Posterior vena cava (tissue), 2 donors: ENCODE results near the gene TIMP2. TPM values are rescaled to one million over a fixed set of nuclear protein-coding genes. Genes with fewer than 3 reads are reported as not detected.

Source experiments
- DNase-seq: peaks from one replicate; pipeline ENCODE4 v3.0.0-alpha.2; 2020; ENCODE audit warnings: low spot score
- intact Hi-C, 2 donors: fragments of 100-400 bp; cut with DNase I; formaldehyde crosslinking; loops; one replicate each; pipeline versions ENCODE4 v1.14.1 to v1.14.2; 2022 to 2023
- total RNA-seq, 2 donors: library from RNA; stranded (reverse); fragmentation: NEBNext Ultra II Directional; extraction: Animal tissue kit (Norgen Biotek cat#: 25700); gene quantifications; one replicate each; pipeline ENCODE4 v1.2.1, GENCODE V29; 2021
- donor health status: DM: yes; HTN: yes; CAD: no.
- donor health status: DM: yes; HTN: yes; CAD: no.

The TIMP2 gene
- total RNA-seq, 2 donors from 2014 or later: 484 to 701 TPM

DNA sequence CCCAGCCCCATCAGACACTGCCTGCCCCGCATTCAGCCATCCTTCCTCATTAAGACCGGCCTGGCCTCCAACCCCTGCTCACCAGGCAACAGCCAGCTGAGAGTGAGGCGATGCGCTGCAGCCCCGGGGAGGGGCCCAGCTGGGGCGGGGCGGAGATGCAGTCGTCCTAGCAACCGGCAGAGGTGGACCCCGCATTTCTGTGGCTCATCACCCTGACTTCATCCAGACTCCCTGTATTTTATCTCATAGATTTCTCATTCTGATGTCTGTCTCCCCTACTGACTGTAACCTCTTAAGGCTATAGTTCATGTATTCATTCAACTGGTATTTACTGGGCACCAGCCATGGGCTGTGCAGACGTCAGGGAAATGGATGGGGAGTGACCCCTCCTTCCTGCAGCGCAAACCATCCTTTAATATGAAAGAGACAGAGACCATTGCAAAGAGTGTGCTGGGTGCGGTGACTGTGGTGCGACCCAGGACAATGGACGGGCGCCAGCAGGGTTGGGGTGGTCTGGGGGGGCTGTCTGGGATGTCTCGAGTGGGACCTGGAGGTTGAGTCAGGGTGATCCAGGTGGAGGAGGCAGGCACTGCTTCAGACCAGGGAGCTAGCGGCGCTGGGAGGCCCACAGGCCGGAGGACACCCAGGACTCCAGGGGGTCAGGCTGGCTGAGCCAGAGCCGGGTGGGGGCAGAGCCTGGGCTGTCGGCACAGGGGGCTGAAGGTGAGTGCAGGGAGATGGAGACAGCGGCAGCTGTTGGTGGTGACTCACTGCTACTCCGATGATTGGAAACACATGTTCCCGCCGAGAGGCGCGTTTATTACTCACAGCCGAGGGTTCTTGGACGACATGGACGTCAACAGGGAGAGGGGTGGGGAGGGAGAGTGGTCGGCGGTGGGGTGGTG, 10.5 kb upstream of the TIMP2 start:
- DNase-seq: peak; percentile 92

DNA sequence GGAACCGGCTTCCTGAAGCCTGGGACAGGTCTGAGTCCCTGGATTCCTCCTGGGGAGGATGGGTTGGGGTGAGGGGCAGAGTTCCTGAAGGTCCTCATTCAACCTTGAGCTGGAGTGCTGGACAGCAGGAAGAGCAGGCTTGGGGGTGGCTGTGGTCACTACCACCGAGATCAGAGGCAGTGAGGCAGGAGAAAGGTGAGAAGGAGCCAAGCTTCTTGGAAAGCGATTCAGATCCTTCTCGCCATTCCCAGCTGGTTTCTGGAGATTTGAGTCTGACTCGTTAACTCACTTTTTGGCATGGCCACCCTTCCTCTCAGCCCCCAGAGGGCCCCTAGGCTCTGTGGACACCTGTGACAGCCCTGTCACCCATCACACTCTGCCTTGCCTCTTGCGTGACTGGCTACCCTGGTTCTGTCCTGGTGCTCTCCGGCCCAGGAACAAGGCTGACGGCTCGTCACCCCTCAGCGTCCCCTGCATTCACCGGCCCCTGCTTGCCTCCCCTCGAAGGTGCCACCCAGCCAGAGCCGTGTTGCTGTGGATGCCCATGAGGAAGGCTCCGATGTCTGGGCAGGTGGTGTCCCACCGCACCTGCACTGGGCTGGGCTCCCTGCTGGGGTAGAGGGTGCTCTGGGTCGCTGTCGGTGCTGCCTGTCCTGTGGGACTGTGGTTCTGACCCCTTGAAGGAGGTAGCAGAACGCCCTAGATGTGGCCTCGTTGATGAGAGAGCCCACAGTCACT, 9.7 kb upstream of the TIMP2 start:
- DNase-seq: no peak
- intact Hi-C loops: no loop called here

More for the DNA sequence above, 10.5 kb upstream of the TIMP2 start:
- intact Hi-C loops: no loop called here

DNA sequence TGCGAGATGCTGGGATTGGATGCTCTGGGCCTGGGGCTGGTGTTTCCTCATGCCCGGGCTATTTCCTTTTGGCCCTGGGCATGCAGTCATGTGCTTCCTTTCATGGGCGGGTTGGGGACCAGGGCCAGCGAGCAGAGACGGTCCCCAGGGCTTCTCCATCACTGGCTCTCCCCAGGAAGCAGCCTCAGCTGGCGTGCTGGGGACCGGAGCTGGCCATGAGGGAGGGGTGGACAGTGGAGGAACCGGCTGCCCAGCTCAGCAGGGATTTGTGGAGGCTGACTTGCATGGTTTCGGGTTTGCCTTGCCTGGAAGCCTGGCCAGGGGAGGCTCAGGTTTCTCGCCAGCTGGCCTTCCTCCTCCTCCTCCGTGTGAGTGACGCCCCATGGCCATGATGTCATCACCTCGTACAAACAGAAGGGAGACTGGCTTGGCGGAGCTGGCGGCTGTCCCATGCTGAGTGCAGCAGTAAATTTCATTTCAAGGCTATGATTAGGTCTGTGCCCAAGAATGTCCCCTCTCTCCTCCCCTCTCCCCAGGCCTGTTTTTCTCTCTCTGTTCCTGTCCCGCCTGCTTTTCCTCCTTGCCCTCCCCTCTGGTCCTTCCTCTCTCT, 8.9 kb upstream of the TIMP2 start:
- DNase-seq: peak; percentile 99
- intact Hi-C loops: no loop called here

DNA sequence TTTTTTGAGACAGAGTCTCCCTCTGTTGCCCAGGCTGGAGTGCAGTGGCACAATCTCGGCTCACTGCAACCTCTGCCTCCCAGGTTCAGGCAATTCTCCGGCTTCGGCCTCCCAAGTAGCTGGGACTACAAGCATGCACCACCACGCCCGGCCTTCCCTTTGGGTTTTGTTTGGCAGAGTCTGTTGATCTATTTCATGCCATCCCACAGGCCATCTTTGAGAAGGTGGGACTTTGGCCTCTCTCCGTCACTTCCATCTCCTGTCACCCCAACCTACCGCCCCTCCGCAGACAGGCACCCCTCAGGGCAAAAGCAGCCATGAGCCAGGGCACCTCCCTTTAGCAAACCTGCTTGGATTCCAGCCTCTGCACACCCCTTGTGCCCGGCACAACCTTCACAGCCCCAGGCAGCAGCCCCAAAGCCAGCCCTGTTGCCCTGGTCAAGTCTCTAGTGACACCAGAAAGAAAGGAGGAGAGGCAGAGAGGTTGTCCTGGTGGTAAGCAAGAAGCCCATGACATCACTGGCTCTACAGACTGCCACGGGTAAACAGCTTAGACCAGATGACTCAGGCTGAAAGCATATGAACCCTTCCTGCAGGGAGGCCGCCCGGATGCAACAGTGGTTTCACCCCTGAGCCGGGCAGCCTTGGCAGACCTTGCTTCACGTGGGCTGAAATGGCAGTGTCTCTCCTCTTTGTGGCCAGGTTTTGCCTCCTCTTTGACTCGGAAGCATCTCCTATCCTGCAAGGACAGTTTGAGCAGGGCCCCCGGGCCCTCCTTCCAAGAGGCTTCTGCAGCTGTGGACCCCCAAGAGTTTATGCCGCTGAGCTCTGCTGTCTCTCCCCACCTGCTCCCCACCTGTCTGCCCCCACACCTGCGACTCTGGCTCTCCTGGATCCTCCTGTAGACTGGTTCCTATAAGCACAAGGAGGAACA, 8.1 kb upstream of the TIMP2 start:
- intact Hi-C loops: no loop called here
- DNase-seq: peak; percentile 90

DNA sequence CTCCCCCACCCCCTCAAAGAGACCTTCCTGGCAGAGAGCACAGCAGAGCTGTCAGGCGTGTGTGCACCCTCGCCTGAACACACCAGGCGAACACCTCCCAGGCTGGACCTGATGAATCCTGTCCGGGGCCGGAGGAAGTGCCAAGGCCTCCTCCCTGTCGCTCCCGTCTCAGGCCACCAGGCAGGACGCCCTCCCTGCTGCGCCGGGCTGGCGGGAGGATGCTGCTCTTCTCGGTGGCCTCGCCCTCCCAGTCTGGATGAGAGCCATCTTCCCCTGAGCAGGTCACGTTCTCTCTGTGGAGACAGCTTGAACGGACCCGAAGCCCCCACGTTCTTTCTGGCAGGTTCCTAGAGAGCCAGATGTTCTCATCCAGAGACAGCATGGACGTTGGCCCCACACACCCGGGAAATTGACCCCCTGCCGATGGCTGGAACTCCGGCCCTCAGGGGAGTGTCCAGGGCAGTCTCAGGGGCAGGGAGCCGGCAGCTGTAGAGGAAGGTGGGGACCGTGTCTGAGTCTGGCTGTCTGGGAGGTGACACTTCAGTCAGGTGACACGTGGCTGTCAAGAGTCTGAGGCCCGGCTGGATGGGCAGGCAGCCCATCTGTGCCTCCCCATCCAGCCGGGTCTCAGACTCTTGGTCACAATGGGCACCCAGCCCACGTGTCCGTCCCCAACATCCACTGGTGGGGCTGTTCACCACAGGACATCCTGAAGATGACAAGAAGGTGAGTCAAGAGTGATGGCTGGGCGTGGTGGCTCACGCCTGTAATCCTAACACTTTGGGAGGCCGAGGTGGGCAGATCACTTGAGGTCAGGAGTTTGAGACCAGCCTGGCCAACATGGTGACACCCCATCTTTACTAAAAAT, 5.0 kb upstream of the TIMP2 start:
- no peak for DNase-seq
- intact Hi-C loops: loop anchor here in 1 of 2 donors (5.0 kb wide), 1 partner anchor 1852 kb away; no protein-coding TSS in a partner anchor

DNA sequence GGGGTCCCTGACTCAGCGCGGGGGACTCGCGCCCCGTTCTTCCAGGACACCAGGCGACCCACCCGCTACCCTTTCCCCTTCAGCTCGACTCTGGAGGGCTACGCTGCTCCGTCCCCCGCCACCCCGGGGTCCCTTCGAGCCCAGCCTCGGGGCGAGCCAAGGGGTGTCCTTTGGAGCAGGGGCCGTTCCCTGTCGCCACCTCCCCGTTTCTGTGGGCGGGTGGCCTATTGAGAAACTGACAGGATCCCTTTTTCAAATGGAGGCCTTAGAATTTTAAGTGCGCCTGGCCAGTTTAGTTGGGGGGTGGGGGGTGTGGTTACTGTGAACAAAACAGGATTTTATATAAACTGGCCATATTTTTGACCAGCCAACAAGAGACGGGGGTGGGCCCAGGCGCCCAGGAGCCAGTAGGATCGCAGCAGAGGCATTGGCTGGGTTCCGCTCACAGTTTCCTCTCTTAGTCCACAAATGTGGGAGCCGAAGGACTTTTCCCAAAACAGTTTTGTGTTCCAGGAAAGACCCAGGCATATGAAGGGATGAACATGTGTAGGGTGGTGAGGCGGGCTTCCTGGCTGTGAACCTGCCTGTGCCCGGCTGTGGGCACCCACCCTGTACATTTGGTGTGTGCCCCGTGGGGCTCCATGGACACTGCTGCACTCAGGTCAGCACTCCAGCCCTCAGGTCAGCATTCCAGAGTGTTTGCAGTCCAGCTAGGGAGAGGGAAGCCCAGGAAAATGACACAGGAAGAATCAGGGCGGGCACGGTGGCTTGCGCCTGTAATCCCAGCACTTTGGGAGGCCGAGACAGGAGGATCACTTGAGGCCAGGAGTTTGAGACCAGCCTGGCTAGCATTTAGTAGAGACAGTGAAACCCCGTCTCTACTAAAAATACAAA, 722 bp upstream of the TIMP2 start:
- intact Hi-C loops: loop anchor here in 1 of 2 donors (5.0 kb wide), 1 partner anchor 1856 kb away; no protein-coding TSS in a partner anchor
- peak; percentile 95 for DNase-seq

DNA sequence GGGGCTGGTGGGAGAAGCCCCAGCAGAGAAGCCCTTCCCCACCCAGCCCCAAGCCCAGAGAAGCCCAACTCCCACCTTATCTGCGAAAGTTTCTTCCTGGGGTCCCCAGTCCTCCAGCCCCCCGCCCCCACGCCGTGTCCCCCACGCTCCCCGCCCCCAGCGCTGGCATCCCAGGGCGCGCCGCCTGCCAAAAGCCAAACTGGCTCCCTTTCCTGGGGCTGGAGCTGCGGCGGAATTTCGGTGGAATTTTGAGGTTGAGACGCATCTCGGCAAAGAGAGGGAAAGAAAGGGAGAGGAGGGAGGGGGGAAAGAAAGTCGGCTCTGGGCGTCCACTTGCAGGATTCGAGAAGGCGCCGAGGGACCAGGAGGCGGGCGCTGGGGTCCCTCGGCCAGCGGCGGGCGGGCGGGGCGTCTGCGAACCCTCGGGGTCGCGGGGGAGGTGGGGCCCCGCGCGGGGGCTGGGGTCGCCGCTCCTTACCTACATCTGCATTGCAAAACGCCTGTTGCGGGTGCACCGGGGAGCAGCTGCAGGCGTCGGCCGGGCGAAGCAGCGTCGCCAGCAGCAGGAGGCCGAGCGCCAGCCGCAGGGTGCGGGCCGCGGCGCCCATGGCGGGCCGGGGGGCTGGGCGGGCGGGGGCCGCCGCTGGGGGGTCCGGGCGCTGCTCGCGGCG, 571 bp downstream of the TIMP2 start:
- peak; percentile 84 for DNase-seq
- intact Hi-C loops: loop anchor here (5.0 kb wide), 3 partner anchors 42 to 1858 kb away; no protein-coding TSS in a partner anchor

DNA sequence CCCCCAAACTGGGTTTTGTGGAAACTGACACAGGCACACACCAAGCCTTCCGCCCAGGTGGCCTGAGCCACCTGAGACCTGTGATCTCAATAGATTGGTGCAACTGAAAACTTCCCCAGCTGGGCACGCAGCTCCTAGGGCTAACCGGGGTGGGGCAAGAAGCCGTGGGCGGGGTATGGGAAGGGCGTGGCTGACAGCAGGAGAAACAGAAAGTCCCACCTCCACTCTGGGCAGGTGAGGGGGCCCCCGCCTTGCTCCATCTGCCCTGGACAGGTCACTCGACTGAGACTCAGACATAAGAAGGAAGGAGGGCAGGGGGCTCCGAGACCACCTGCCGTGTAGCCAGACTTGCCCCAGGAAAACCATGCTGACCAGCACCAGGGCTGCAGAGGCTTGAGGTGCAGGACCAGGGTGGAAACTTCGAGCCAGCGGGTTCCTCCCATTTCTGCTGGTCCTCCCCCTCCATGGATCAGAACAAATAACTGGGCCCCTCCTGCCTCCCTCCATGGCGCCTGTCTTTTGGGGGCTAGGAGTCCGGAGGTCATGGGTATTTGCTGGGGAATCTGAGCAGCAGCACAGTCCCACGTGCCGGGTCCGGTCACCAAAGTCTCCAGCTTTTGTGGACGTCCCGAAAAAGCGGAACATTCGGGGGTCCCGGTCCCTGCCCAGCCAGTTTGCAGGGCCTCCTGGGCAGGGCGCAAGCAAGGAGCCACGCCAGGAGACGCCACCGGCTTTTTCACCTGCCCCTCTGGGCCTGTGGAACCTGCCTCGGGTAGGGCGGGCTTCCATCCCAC, 1.3 kb downstream of the TIMP2 start:
- intact Hi-C loops: loop anchor here (5.0 kb wide), 2 partner anchors 42 to 52 kb away; no protein-coding TSS in a partner anchor
- DNase-seq: peak; percentile 90

DNA sequence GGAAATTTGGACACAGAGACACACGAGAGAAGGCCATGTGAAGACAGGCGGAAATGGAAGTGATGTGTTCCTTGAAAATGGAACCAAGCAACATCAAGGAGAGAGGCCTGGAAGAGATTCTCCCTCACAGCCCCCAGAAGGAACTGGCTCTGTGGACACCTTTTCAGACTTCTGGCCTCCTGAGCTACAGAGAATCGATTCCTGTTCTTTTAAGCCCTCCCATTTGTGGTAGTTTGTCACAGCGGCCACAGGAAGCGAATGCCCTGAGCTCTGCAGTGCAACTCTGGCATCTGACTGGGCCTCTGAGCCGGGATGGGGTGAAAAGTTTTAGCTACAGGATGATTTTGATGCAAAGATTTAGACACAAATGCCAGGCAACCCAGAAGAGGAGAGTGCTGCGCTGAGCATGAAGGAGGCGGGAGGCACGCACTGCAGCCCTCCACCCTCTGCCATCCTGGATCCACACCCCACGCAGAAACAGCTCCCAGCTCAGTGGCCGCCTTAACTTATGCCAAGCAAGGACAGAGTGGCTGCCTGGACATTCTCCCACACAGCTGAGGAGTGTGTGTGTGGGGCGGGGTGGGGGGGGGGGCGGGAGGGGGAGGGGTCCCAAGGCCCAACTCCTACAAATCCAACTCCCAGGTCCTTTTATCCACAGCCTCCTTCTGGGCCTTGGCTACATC, 2.2 kb downstream of the TIMP2 start:
- DNase-seq: no peak
- intact Hi-C loops: loop anchor here (5.0 kb wide), 2 partner anchors 41 to 51 kb away; no protein-coding TSS in a partner anchor

DNA sequence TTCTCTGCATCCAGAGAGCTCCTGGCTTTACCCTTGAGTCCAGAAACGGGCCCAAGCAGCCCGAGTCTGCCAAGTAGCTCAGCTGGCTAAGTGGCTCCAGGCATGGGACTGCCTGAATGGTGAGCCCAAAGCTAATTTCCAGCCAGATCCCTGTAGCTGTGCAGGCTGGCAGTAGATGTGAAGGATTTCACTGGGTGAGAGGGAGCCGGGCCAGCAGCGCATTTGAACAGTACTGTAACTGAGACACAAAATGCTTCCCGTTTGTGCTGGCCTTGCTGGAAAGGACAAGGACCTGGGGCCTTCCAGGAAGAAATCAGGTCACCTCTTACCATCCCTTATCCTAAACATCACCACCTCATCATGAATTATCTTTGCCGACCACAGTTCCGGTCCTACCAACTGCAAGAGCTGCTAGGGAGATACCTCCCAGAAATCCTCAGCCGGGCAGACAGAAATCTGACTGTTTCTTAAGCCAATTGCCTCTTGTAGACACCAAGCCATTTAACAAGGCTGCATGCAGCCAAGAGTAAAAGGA, 3.7 kb downstream of the TIMP2 start:
- DNase-seq: no peak
- intact Hi-C loops: loop anchor here (5.0 kb wide), 2 partner anchors 39 to 49 kb away; no protein-coding TSS in a partner anchor

DNA sequence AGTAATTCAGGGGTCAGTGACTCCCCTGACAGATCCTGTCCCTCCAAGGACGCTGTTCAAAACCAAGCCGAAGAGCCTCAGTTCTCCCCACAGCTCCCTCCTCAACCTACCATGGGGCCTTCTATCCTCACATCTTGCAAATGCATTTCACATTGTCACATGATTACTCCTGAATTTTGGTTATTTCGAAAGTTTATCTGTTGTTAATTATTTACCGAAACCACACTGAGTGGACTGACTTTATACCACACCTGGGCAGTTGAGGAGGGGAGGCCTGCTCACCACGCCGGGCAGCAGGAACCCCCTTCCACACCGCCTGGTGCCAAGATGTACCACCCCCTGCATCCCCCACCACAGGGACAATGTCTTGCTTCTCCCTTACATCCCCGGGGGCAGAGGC, 4.7 kb downstream of the TIMP2 start:
- intact Hi-C loops: loop anchor here (5.0 kb wide), 2 partner anchors 38 to 48 kb away; no protein-coding TSS in a partner anchor
- DNase-seq: no peak

DNA sequence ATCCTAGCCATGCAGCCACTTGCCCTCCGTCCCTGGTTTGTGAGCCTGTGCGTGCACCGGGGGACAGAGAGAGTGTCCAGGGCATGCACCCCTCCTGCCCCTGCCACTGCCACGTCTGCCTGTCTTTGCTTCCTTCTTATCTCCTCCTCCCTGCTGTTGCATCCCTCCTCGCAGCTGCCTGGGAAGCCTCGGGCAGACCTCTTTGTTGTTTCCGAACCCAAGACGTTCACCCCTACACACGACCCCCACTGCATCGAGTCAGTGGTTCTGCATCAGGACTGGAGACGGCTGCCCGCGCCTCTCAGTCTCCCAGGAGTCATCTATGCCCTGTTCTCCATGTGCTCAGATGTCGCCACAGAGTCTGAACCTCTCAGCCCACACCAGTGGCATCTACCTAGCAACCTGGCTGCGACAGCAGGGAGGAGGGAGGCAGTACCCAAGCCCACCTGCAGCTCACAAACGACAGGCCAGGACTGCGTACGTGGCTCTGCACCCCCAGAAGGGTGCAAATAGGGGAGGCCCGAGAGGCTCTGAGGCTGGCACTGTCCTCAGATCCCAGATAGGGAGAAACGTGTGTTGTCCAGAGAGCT, 5.2 kb downstream of the TIMP2 start:
- DNase-seq: no peak
- intact Hi-C loops: loop anchor here (2.0 to 5.0 kb wide), 3 partner anchors 17 to 48 kb away; partner anchors contain the start of gene CEP295NL (in 1 of the 2)

DNA sequence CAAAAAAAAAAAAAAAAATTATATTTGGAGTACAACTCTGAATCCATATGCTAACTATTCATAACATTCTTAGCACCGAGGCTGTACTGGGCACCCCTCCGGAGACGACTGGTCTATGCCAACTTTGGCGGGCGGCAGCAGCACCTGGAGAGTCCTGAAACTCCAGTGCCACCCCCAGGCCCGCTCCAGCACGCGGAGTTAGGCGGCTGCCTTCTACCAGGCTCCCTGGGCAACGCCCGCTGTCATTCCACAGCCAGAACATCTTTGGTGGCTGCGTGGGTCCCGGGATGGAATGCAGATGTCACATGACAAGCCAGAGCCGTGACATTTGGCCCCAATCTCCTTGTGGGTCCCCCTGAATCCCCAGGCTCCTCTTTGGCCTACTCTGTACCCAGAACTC, 6.2 kb downstream of the TIMP2 start:
- intact Hi-C loops: loop anchor here in 1 of 2 donors (2.0 kb wide), 1 partner anchor 16 kb away; the partner anchor contains the start of gene CEP295NL
- DNase-seq: no peak
